Posterior vena cava (tissue), 2 donors: ENCODE data around the gene STXBP1. TPM values are rescaled to one million over a fixed set of nuclear protein-coding genes. Genes with fewer than 3 reads are reported as not detected.

Experiments used
- DNase-seq: peaks from one replicate; pipeline ENCODE4 v3.0.0-alpha.2; 2020; ENCODE audit warnings: low spot score
- intact Hi-C, 2 donors: fragments of 100-400 bp; cut with DNase I; formaldehyde crosslinking; loops; one replicate each; pipeline versions ENCODE4 v1.14.1 to v1.14.2; 2022 to 2023
- total RNA-seq, 2 donors: library from RNA; stranded (reverse); fragmentation: NEBNext Ultra II Directional; extraction: Animal tissue kit (Norgen Biotek cat#: 25700); gene quantifications; one replicate each; pipeline ENCODE4 v1.2.1, GENCODE V29; 2021
- donor health status: DM: yes; HTN: yes; CAD: no.
- donor health status: DM: yes; HTN: yes; CAD: no.

Gene STXBP1
- total RNA-seq, 2 donors from 2014 or later: 69.4 to 80.3 TPM

- DNase-seq: no peak
- intact Hi-C loops: no loop called here
These were observed 61.2 kb downstream of the STXBP1 start for GRCh38 chr9:127673234-127673633.

- intact Hi-C loops: no loop called here
- DNase-seq: no peak
These were observed 64.6 kb downstream of the STXBP1 start for GRCh38 chr9:127676638-127677037.

GRCh38 chr9:127679506-127679905, 67.4 kb downstream of the STXBP1 start:
- intact Hi-C loops: no loop called here
- no peak for DNase-seq

- DNase-seq: no peak
- intact Hi-C loops: no loop called here
These were observed 68.1 kb downstream of the STXBP1 start for GRCh38 chr9:127680226-127680625.

- DNase-seq: no peak
- intact Hi-C loops: no loop called here
These were observed 68.8 kb downstream of the STXBP1 start for GRCh38 chr9:127680846-127681245.

GRCh38 chr9:127682351-127683136, 70.5 kb downstream of the STXBP1 start:
- intact Hi-C loops: no loop called here
- no peak for DNase-seq

GRCh38 chr9:127683723-127684122, 71.6 kb downstream of the STXBP1 start:
- DNase-seq: no peak
- intact Hi-C loops: no loop called here

GRCh38 chr9:127684576-127684975, 72.5 kb downstream of the STXBP1 start:
- DNase-seq: no peak
- intact Hi-C loops: no loop called here

- intact Hi-C loops: no loop called here
- no peak for DNase-seq
These were observed 74.7 kb downstream of the STXBP1 start for GRCh38 chr9:127686461-127687393.

- no peak for DNase-seq
- intact Hi-C loops: no loop called here
These were observed 77.4 kb downstream of the STXBP1 start for GRCh38 chr9:127689329-127690000.

GRCh38 chr9:127690735-127691134, 78.7 kb downstream of the STXBP1 start:
- DNase-seq: no peak
- intact Hi-C loops: no loop called here

GRCh38 chr9:127692071-127692470, 80.0 kb downstream of the STXBP1 start:
- DNase-seq: no peak
- intact Hi-C loops: no loop called here

- intact Hi-C loops: no loop called here
- no peak for DNase-seq
These were observed 81.1 kb downstream of the STXBP1 start for GRCh38 chr9:127693143-127693542.

- intact Hi-C loops: no loop called here
These were observed 81.6 kb downstream of the STXBP1 start for GRCh38 chr9:127693697-127694096.

GRCh38 chr9:127694890-127695720, 83.0 kb downstream of the STXBP1 start:
- intact Hi-C loops: no loop called here

More at GRCh38 chr9:127693697-127694096, 81.6 kb downstream of the STXBP1 start:
- DNase-seq: no peak

GRCh38 chr9:127697575-127697974, 85.5 kb downstream of the STXBP1 start:
- DNase-seq: no peak
- intact Hi-C loops: no loop called here

More at GRCh38 chr9:127694890-127695720, 83.0 kb downstream of the STXBP1 start:
- no peak for DNase-seq

GRCh38 chr9:127698386-127698785, 86.3 kb downstream of the STXBP1 start:
- no peak for DNase-seq
- intact Hi-C loops: no loop called here

- peak; percentile 99 for DNase-seq
- intact Hi-C loops: no loop called here
These were observed 87.1 kb downstream of the STXBP1 start for GRCh38 chr9:127698985-127699670.
